Astrocyte (in vitro differentiated cells and primary cell): ENCODE results near the gene IMMP2L.

Source experiments
- EZH2 ChIP-seq: IDR thresholded peaks from 2 replicates; pipeline ENCODE4 v1.6.1; 2012; ENCODE audit warnings: mild to moderate bottlenecking, low read length, inconsistent platforms; ENCODE audit not compliant: insufficient read depth
- TF ChIP-seq, protein P1 (sequence below): IDR thresholded peaks from 2 replicates; pipeline ENCODE4 v1.5.1; 2011; ENCODE audit warnings: low read depth, mild to moderate bottlenecking, inconsistent platforms, low read length, moderate library complexity; ENCODE audit not compliant: insufficient read depth

GRCh38 chr7:110852156-110852940, 709.9 kb downstream of the IMMP2L start:
- TF ChIP-seq, protein P1, sequence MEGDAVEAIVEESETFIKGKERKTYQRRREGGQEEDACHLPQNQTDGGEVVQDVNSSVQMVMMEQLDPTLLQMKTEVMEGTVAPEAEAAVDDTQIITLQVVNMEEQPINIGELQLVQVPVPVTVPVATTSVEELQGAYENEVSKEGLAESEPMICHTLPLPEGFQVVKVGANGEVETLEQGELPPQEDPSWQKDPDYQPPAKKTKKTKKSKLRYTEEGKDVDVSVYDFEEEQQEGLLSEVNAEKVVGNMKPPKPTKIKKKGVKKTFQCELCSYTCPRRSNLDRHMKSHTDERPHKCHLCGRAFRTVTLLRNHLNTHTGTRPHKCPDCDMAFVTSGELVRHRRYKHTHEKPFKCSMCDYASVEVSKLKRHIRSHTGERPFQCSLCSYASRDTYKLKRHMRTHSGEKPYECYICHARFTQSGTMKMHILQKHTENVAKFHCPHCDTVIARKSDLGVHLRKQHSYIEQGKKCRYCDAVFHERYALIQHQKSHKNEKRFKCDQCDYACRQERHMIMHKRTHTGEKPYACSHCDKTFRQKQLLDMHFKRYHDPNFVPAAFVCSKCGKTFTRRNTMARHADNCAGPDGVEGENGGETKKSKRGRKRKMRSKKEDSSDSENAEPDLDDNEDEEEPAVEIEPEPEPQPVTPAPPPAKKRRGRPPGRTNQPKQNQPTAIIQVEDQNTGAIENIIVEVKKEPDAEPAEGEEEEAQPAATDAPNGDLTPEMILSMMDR: no peak
- no peak for TF ChIP-seq EZH2
